Pancreas (tissue), 10 donors: ENCODE data around the gene ATF4. TPM values are rescaled to one million over a fixed set of nuclear protein-coding genes. Genes with fewer than 3 reads are reported as not detected.

Source experiments
- ATAC-seq, 4 donors: fragments of 200-7000 bp; cut with Tn5 transposase; one replicate each; pipeline versions ENCODE4 v1.8.0 to v1.9.1; 2020; ENCODE audit warnings: mild to moderate bottlenecking in 4 of 4, moderate library complexity in 4 of 4
- DNase-seq, 6 donors: peaks; one replicate each; pipeline ENCODE4 v3.0.0-alpha.2; 2020
- FAIRE-seq: peaks from 2 replicates; lab custom pipeline; 2012; peaks lifted over from hg19 to GRCh38; lab: Jason Lieb, UNC
- H3K27ac ChIP-seq, 4 donors: fragments of 200-600 bp; sonication (generic); 1 replicate in 3 of 4; 2 replicates in 1 of 4; pipeline versions ENCODE4 v1.5.0 to v1.8.0; 2020
- H3K27me3 ChIP-seq, 4 donors: fragments of 200-600 bp; one replicate each; pipeline ENCODE4 v1.8.0; 2021
- H3K36me3 ChIP-seq, 3 donors: fragments of 200-600 bp; sonication (generic) in 1 of 3; one replicate each; pipeline versions ENCODE4 v1.5.0 to v1.8.0; 2020 to 2021
- H3K4me1 ChIP-seq, 3 donors: fragments of 200-600 bp; one replicate each; pipeline ENCODE4 v1.8.0; 2021
- H3K4me3 ChIP-seq, 4 donors: fragments of 200-600 bp; sonication (generic) in 2 of 4; one replicate each; pipeline versions ENCODE4 v1.5.0 to v1.8.0; 2020 to 2021
- H3K9me3 ChIP-seq, 4 donors: fragments of 200-600 bp; one replicate each; pipeline ENCODE4 v1.8.0; 2021
- WGBS, 2 donors: extraction: QIAGEN DNeasy Blood & Tissue Kit; methylation state at CpG; one replicate each; pipeline ENCODE4 v1.1.7; 2013; 5-methylcytosine and 5-hydroxymethylcytosine counted together
- intact Hi-C, 3 donors: fragments of 100-400 bp; cut with DNase I; formaldehyde crosslinking; loops; one replicate each; pipeline versions ENCODE4 v1.11.1 to v1.14.2; 2022
- polyA plus RNA-seq, 2 donors: library from polyadenylated mRNA; stranded (reverse); fragments of 200-250 nt; gene quantifications; one replicate each; pipeline ENCODE4 v1.2.3, GENCODE V29; 2013
- total RNA-seq, 6 donors: library from RNA; stranded (reverse); fragmentation: NEBNext Ultra II Directional in 4 of 6; extraction: Animal tissue kit (Norgen Biotek cat#: 25700) in 4 of 6; gene quantifications; one replicate each; pipeline versions ENCODE4 v1.2.1 to v1.2.4, GENCODE V29; 2021 to 2023
- TF ChIP-seq, protein P1 (sequence below), 4 donors: fragments of 200-600 bp; sonication (generic) in 3 of 4; IDR thresholded peaks; one replicate each; pipeline versions ENCODE4 v1.5.0 to v1.8.0; 2021; ENCODE audit warnings: antibody characterized with exemption in 4 of 4
- donor health status: healthy with polysubstance abuse.
- donor health status: DM: no; HTN: no; CAD: no; lungs with moderate emphysema.
- donor health status: DM: no; HTN: no; CAD: no.
- donor health status: control.
- donor health status: control.
- donor health status: Bipolar disorder and iron deficiency.
- donor health status: DM: yes; HTN: yes; CAD: no.
- donor health status: DM: no; HTN: no; CAD: no.
- donor health status: DM: no; HTN: no; CAD: no.
- donor health status: DM: yes; HTN: yes; CAD: no.

ATF4 gene
- total and polyA plus RNA-seq, 8 donors, result 155 to 472 (median 258) TPM

DNA sequence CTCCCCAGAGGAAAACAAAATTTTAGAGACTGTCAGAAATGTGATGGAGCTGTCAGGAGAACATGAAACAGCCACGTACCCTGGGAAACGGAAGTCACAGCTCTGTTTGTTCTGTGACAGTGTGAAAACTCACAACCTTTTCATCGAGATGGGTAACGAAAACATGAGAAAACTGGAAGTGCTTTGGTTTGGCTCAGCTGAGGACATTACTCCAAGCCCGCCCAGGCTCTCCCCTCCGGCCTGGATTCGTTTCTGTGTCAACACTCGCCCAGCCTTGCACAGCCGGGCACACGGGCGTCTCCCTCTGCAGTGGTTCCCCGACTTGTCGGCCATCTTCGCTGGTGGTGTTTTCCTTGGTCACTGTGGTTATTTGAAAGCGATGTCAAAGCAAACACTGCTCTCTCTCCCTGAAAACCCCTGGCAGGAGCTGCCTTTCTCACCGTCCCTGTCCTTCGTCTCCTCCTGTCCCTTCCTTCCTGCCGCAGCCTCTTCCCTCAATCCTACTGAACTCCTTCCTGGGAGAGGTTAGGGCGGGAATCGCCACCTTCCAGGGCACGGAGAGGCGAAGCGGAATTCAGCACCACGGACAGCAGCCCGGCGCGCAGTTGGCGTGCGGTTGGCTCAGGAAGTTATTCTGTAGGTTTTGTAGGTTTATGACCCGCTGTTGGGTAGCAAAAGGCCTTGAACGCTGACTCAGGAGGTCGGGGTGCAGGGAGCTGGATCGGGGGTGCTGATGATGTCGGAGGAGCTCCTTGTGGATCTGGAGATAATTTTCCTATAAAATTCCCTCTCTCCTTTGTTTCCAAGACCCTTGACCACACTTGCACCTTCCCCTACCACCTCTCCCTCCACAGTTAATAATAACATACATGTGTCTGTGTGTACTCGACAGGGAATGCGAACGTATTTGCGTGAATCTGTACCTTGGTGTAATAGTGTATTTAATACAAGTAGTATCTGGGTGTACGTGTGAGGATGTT is 25.3 kb downstream of the ATF4 start:
- FAIRE-seq, result no peak
- Histone ChIP-seq H3K27ac (no peak overlapping the region), H3K9me3 (no peaks in the 10 kb centered on the region), H3K4me3 (no peak overlapping the region), H3K27me3 (peaks cover 0 to 7% (median 0%) of the 10 kb centered on the region in 4 donors), H3K36me3 (no peaks in the 10 kb centered on the region), H3K4me1 (no peaks in the 10 kb centered on the region)
- 24% methylated on average over 39 of the region's 39 CpGs for WGBS, 2 donors
- TF ChIP-seq, protein P1, sequence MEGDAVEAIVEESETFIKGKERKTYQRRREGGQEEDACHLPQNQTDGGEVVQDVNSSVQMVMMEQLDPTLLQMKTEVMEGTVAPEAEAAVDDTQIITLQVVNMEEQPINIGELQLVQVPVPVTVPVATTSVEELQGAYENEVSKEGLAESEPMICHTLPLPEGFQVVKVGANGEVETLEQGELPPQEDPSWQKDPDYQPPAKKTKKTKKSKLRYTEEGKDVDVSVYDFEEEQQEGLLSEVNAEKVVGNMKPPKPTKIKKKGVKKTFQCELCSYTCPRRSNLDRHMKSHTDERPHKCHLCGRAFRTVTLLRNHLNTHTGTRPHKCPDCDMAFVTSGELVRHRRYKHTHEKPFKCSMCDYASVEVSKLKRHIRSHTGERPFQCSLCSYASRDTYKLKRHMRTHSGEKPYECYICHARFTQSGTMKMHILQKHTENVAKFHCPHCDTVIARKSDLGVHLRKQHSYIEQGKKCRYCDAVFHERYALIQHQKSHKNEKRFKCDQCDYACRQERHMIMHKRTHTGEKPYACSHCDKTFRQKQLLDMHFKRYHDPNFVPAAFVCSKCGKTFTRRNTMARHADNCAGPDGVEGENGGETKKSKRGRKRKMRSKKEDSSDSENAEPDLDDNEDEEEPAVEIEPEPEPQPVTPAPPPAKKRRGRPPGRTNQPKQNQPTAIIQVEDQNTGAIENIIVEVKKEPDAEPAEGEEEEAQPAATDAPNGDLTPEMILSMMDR (IDR thresholded peaks at IDR 0.05), result no peak
- intact Hi-C loops, result no loop called here
- peak in 4 of 6 donors; percentile 33 to 88 (median 66) for DNase-seq
- ATAC-seq, result peak; percentile 73 to 96 (median 83)

DNA sequence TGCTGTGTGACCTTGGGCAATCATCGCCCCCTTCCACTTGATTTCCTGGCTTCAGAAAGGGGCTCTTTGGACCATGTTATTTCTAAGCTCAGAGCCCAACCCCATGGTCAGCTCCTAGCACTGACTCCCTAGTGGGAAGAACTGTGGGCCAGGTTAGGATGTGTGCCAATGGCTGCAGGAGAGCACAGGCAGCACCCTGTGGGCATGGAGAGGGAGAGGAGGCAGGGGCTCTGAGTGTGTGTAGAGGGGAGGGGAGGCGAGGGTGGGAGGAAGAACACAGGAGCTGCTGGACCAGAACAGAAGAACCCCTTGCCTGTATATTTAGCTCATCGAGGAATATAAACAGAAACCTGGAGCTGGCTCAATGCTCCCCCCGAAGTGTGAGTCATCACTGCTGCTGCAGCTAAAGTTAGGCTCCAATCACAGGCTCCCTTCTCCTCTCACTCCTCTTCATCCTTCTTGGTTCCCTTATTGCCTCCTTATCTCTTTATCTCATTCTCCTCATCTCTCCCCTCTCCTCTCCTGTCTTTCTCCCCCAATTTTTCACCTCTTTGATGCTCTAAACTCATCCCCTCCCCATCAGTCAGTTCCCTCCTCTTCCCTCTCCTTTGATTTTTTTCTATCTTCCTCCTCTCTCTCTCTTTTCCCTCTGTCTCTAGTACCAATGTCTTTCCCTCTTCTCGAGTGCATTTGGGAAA is 26.7 kb downstream of the ATF4 start:
- H3K4me1 ChIP-seq, result no peaks in the 10 kb centered on the region
- peaks cover 0 to 7% (median 0%) of the 10 kb centered on the region in 4 donors for H3K27me3 ChIP-seq
- H3K27ac ChIP-seq, result no peak overlapping the region
- H3K9me3 ChIP-seq, result no peaks in the 10 kb centered on the region
- no peak for DNase-seq
- intact Hi-C loops, result no loop called here
- TF ChIP-seq, protein P1 (IDR thresholded peaks at IDR 0.05), result no peak
- no peak overlapping the region for H3K4me3 ChIP-seq
- H3K36me3 ChIP-seq, result no peaks in the 10 kb centered on the region
- WGBS, 2 donors, result 31 to 47% methylated on average over 5 of the region's 5 CpGs
- FAIRE-seq, result no peak
- peak in 2 of 4 donors; percentile 22 to 64 for ATAC-seq

- H3K36me3 ChIP-seq, result no peaks in the 10 kb centered on the region
- DNase-seq (no peak), ATAC-seq (no peak), FAIRE-seq (no peak)
- no peaks in the 10 kb centered on the region for H3K4me1 ChIP-seq
- H3K27ac ChIP-seq, result no peak overlapping the region
- H3K27me3 ChIP-seq, result peaks cover 0 to 7% (median 0%) of the 10 kb centered on the region in 4 donors
- H3K4me3 ChIP-seq, result no peak overlapping the region
- no peaks in the 10 kb centered on the region for H3K9me3 ChIP-seq
- intact Hi-C loops, result no loop called here
- WGBS, 2 donors, result 17 to 22% methylated on average over 2 of the region's 2 CpGs
- TF ChIP-seq, protein P1 (IDR thresholded peaks at IDR 0.05), result no peak
Measured at GRCh38 chr22:39547587-39547947, 27.2 kb downstream of the ATF4 start.

DNA sequence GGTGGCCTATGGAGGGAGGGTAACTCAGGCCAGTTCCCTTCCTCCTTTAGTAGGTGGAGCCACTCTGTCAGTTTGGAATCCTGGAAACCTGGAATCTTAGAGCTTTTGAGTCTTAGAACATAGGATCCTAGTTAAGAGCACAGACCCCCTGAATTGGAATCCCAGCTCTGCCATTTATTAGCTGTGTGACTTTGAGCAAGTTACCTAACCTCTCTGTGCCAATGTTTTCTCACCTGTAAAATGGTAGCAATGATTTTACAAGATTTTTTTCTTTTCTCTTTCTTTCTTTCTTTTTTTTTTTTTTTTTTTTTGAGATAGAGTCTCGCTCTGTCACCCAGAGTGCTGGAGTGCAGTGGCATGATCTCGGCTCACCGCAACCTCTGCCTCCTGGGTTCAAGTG is 33.1 kb downstream of the ATF4 start:
- peaks cover 0 to 10% (median 2%) of the 10 kb centered on the region in 4 donors for H3K27me3 ChIP-seq
- intact Hi-C loops, result no loop called here
- TF ChIP-seq, protein P1 (IDR thresholded peaks at IDR 0.05), result no peak

More for the DNA sequence above, 33.1 kb downstream of the ATF4 start:
- Histone ChIP-seq H3K36me3 (no peaks in the 10 kb centered on the region), H3K4me1 (peaks cover 0 to 5% (median 0%) of the 10 kb centered on the region in 3 donors), H3K4me3 (no peak overlapping the region), H3K9me3 (no peaks in the 10 kb centered on the region), H3K27ac (no peak overlapping the region)
- DNase-seq (no peak), ATAC-seq (no peak), FAIRE-seq (no peak)
- WGBS, 2 donors, result 64 to 82% methylated on average over 3 of the region's 3 CpGs
